Progenitor cell of endocrine pancreas (in vitro differentiated cells): Measurements from ENCODE around the gene CCDC141. TPM values are rescaled to one million over a fixed set of nuclear protein-coding genes. Genes with fewer than 3 reads are reported as not detected.

ENCODE experiments used
- DNase-seq: peaks from one replicate; pipeline ENCODE4 v3.0.0; 2021; ENCODE audit warnings: low spot score; ENCODE audit not compliant: unreplicated experiment
- H3K27ac Mint-ChIP-seq: 2 replicates; pipeline ENCODE4 v1.8.0; 2021; ENCODE audit warnings: mild to moderate bottlenecking, moderate library complexity, mixed read lengths
- H3K27me3 Mint-ChIP-seq: 2 replicates; pipeline ENCODE4 v1.8.0; 2021; ENCODE audit warnings: mixed read lengths
- H3K36me3 Mint-ChIP-seq: 2 replicates; pipeline ENCODE4 v1.8.0; 2022; ENCODE audit warnings: mixed read lengths; ENCODE audit not compliant: insufficient read depth
- H3K4me1 Mint-ChIP-seq: 2 replicates; pipeline ENCODE4 v1.8.0; 2021; ENCODE audit warnings: low read depth, mixed read lengths
- H3K4me3 Mint-ChIP-seq: 2 replicates; pipeline ENCODE4 v1.8.0; 2021; ENCODE audit warnings: low read depth, mild to moderate bottlenecking, moderate library complexity, mixed read lengths
- H3K9me3 Mint-ChIP-seq: 2 replicates; pipeline ENCODE4 v1.8.0; 2021; ENCODE audit warnings: low read depth, mixed read lengths
- CTCF ChIP-seq: fragments of 200-600 bp; sonication (generic); IDR thresholded peaks from one replicate; pipeline ENCODE4 v1.5.0; 2021; ENCODE audit warnings: antibody characterized with exemption, mild to moderate bottlenecking; ENCODE audit not compliant: unreplicated experiment
- total RNA-seq: library from RNA; stranded (reverse); gene quantifications from 2 replicates; pipeline ENCODE4 v1.2.1, GENCODE V29; 2021

CCDC141 gene
- total RNA-seq, 1 donor from 2014 or later = 14.8 TPM

GRCh38 chr2:178924817-178925216 is 125.1 kb downstream of the CCDC141 start:
- no peak for DNase-seq
- H3K27ac Mint-ChIP-seq = no peak overlapping the region
- no peaks in the 10 kb centered on the region for H3K27me3 Mint-ChIP-seq
- H3K4me1 Mint-ChIP-seq = no peaks in the 10 kb centered on the region
- no peaks in the 10 kb centered on the region for H3K9me3 Mint-ChIP-seq
- H3K4me3 Mint-ChIP-seq = no peak overlapping the region
- peaks cover 2% of the 10 kb centered on the region for H3K36me3 Mint-ChIP-seq
- TF ChIP-seq CTCF = no peak

GRCh38 chr2:178923546-178923945 is 126.4 kb downstream of the CCDC141 start:
- H3K4me3 Mint-ChIP-seq = no peak overlapping the region
- no peak overlapping the region for H3K27ac Mint-ChIP-seq
- DNase-seq = no peak
- no peaks in the 10 kb centered on the region for H3K27me3 Mint-ChIP-seq
- H3K36me3 Mint-ChIP-seq = peaks cover 2% of the 10 kb centered on the region
- no peaks in the 10 kb centered on the region for H3K9me3 Mint-ChIP-seq
- TF ChIP-seq CTCF = no peak
- no peaks in the 10 kb centered on the region for H3K4me1 Mint-ChIP-seq

GRCh38 chr2:178920916-178921513 is 128.9 kb downstream of the CCDC141 start:
- Mint-ChIP-seq H3K4me1 (no peaks in the 10 kb centered on the region), H3K4me3 (no peak overlapping the region), H3K9me3 (no peaks in the 10 kb centered on the region), H3K36me3 (peaks cover 2% of the 10 kb centered on the region), H3K27me3 (no peaks in the 10 kb centered on the region), H3K27ac (no peak overlapping the region)
- TF ChIP-seq CTCF = no peak
- DNase-seq = no peak

- no peaks in the 10 kb centered on the region for H3K36me3 Mint-ChIP-seq
- no peaks in the 10 kb centered on the region for H3K9me3 Mint-ChIP-seq
- DNase-seq = no peak
- peaks cover 2% of the 10 kb centered on the region for H3K4me1 Mint-ChIP-seq
- no peaks in the 10 kb centered on the region for H3K27me3 Mint-ChIP-seq
- H3K27ac Mint-ChIP-seq = no peak overlapping the region
- no peak for TF ChIP-seq CTCF
- H3K4me3 Mint-ChIP-seq = no peak overlapping the region
Measured at GRCh38 chr2:178917555-178917954, 132.4 kb downstream of the CCDC141 start.

DNA sequence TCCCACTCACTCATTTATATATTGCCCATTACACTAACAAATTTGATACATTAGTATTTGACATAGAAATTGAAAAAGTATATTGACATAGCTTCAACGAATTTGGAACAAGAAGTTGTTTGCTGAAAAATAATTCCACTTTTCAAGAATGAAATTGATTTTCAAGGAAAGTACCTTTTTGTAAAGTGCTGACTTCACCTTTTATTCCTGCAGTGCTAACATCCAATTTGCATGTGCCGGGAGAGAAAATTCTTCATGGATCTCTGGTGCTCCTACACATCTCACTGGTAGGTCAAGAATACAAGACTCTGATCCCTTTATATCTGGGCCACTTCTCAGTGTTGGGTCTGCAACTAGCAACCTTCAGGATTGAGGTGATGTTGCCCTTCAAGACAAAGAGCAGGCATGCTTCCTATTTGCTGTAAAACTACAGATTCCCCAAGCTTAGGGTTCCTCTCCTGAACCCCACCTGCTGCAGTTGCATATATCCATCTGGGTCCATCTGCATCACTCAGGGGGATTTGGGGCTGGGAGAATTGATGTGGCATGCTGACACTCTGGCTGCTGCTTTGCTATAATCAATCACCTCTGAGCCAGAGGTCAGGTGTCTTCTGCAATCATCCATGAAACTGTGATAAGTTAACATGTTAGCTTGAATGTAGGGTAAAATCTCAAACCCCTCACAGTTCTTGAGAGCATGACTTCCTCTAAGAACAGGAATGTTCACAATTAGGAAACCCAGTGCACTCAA is 134.3 kb downstream of the CCDC141 start:
- Mint-ChIP-seq H3K36me3 (no peaks in the 10 kb centered on the region), H3K4me3 (no peak overlapping the region), H3K27me3 (no peaks in the 10 kb centered on the region), H3K4me1 (peaks cover 2% of the 10 kb centered on the region), H3K27ac (peak overlapping the region; percentile 67), H3K9me3 (no peaks in the 10 kb centered on the region)
- no peak for TF ChIP-seq CTCF
- DNase-seq = no peak
